HepG2 (cell line): Measurements from ENCODE around the gene ARHGAP5. TPM values are rescaled to one million over a fixed set of nuclear protein-coding genes. Genes with fewer than 3 reads are reported as not detected.

ENCODE experiments used
- ATM ChIP-seq: fragments of 450-650 bp; IDR thresholded peaks from 2 replicates; pipeline ENCODE4 v1.7.1; 2017; ENCODE audit warnings: mild to moderate bottlenecking, borderline replicate concordance
- E2F5 ChIP-seq: sonication (generic); formaldehyde crosslinking; conservative IDR thresholded peaks from 2 replicates; pipeline ENCODE4 v1.4.0; 2020; ENCODE audit warnings: missing genetic modification reagents
- GABPB1 ChIP-seq: IDR thresholded peaks from 2 replicates; pipeline ENCODE4 v1.6.1; 2016; ENCODE audit warnings: mild to moderate bottlenecking, missing genetic modification reagents, moderate library complexity, missing compliant biosample characterization
- HDAC2 ChIP-seq: sonication (generic); formaldehyde crosslinking; IDR thresholded peaks from 2 replicates; pipeline ENCODE4 v1.4.0; 2020; ENCODE audit warnings: missing genetic modification reagents
- HDAC6 ChIP-seq: fragments of 200-600 bp; sonication (generic); IDR thresholded peaks from 2 replicates; pipeline ENCODE4 v1.7.0; 2017; ENCODE audit warnings: mild to moderate bottlenecking, antibody characterized with exemption, low read length, low read depth
- JUN ChIP-seq: sonication (generic); formaldehyde crosslinking; IDR thresholded peaks from 2 replicates; pipeline ENCODE4 v1.4.0; 2020; ENCODE audit warnings: mild to moderate bottlenecking, missing genetic modification reagents
- LBX2 ChIP-seq: sonication (generic); formaldehyde crosslinking; IDR thresholded peaks from 2 replicates; pipeline ENCODE4 v1.5.0; 2020; ENCODE audit warnings: missing genetic modification reagents, mild to moderate bottlenecking, borderline replicate concordance
- MBNL3 ChIP-seq: fragments of 250-450 bp; sonication (Bioruptor Pico); conservative IDR thresholded peaks from 2 replicates; pipeline ENCODE4 v1.8.0; 2022; ENCODE audit warnings: mild to moderate bottlenecking, inconsistent platforms
- NCOA2 ChIP-seq: sonication (generic); formaldehyde crosslinking; IDR thresholded peaks from 2 replicates; pipeline ENCODE4 v1.8.0; 2022; ENCODE audit warnings: inconsistent platforms
- RNF2 ChIP-seq: fragments of 450-650 bp; conservative IDR thresholded peaks from 2 replicates; pipeline ENCODE4 v1.6.1; 2016; ENCODE audit warnings: low read depth
- TCF7 ChIP-seq: sonication (generic); IDR thresholded peaks from 2 replicates; pipeline ENCODE4 v1.6.1; 2016; ENCODE audit warnings: antibody characterized with exemption, low read depth
- THYN1 ChIP-seq: sonication (generic); formaldehyde crosslinking; IDR thresholded peaks from 2 replicates; pipeline ENCODE4 v1.8.1; 2023; ENCODE audit warnings: low read depth, mild to moderate bottlenecking, moderate library complexity, missing genetic modification reagents, borderline replicate concordance
- YY1 ChIP-seq: IDR thresholded peaks from 2 replicates; pipeline ENCODE4 v1.6.1; 2011; ENCODE audit warnings: low read length, low read depth, moderate library complexity, mild to moderate bottlenecking; ENCODE audit not compliant: insufficient read depth, insufficient replicate concordance
- ZFP1 ChIP-seq: IDR thresholded peaks from 2 replicates; pipeline ENCODE4 v1.6.1; 2016
- ZKSCAN8 ChIP-seq: IDR thresholded peaks from 2 replicates; pipeline ENCODE4 v1.6.1; 2016; ENCODE audit warnings: borderline replicate concordance, missing genetic modification reagents, missing compliant biosample characterization
- ZNF24 ChIP-seq: fragments of 450-650 bp; IDR thresholded peaks from 2 replicates; pipeline ENCODE4 v1.6.1; 2017; ENCODE audit warnings: antibody characterized with exemption, mild to moderate bottlenecking
- ZNF564 ChIP-seq: sonication (generic); formaldehyde crosslinking; IDR thresholded peaks from 2 replicates; pipeline ENCODE4 v1.8.1; 2023; ENCODE audit warnings: mild to moderate bottlenecking, missing genetic modification reagents
- ZNF709 ChIP-seq: sonication (generic); formaldehyde crosslinking; IDR thresholded peaks from 2 replicates; pipeline ENCODE4 v1.5.0; 2020; ENCODE audit warnings: mild to moderate bottlenecking, missing genetic modification reagents
- ZNF879 ChIP-seq: sonication (generic); formaldehyde crosslinking; IDR thresholded peaks from 2 replicates; pipeline ENCODE4 v1.8.1; 2023; ENCODE audit warnings: missing genetic modification reagents
- polyA plus RNA-seq, 8 experiments: library from polyadenylated mRNA; depleted of rRNA in 3 of 8; stranded (reverse) in 7 of 8; unstranded in 1 of 8; fragments of >200 nt; fragmentation: Illumina TruSeq in 4 of 8; extraction: Trizol in 4 of 8; gene quantifications; 2 replicates each; pipeline versions ENCODE4 v1.2.1 to v1.2.3, GENCODE V29; 2011 to 2016; ENCODE audit warnings: low read depth in 4 of 8, missing spikeins in 1 of 8, mixed read lengths in 1 of 8; ENCODE audit not compliant: insufficient read depth in 1 of 8
- total RNA-seq, 5 experiments: library from RNA; depleted of rRNA; stranded (reverse); fragments of >200 nt; fragmentation: Illumina TruSeq; extraction: Trizol; gene quantifications; 2 replicates each; pipeline ENCODE4 v1.2.3, GENCODE V29; 2016; ENCODE audit warnings: low read depth in 1 of 5
- TF ChIP-seq, protein P1 (sequence below): sonication (generic); formaldehyde crosslinking; IDR thresholded peaks from 2 replicates; pipeline ENCODE4 v1.8.0; 2022; ENCODE audit warnings: missing genetic modification reagents, mild to moderate bottlenecking, inconsistent platforms, borderline replicate concordance
- TF ChIP-seq, protein P2 (sequence below): sonication (generic); formaldehyde crosslinking; IDR thresholded peaks from 2 replicates; pipeline ENCODE4 v1.9.0; 2021; ENCODE audit warnings: missing genetic modification reagents, borderline replicate concordance
- TF ChIP-seq, protein P3 (sequence below): sonication (generic); formaldehyde crosslinking; IDR thresholded peaks from 2 replicates; pipeline ENCODE4 v1.4.0; 2020; ENCODE audit warnings: missing genetic modification reagents

Gene ARHGAP5
- total and polyA plus RNA-seq, 2 of the 13 experiments (the other 11 are each of a cell fraction or from before 2014, with no cell fraction given), result 33.7 to 144 TPM

DNA sequence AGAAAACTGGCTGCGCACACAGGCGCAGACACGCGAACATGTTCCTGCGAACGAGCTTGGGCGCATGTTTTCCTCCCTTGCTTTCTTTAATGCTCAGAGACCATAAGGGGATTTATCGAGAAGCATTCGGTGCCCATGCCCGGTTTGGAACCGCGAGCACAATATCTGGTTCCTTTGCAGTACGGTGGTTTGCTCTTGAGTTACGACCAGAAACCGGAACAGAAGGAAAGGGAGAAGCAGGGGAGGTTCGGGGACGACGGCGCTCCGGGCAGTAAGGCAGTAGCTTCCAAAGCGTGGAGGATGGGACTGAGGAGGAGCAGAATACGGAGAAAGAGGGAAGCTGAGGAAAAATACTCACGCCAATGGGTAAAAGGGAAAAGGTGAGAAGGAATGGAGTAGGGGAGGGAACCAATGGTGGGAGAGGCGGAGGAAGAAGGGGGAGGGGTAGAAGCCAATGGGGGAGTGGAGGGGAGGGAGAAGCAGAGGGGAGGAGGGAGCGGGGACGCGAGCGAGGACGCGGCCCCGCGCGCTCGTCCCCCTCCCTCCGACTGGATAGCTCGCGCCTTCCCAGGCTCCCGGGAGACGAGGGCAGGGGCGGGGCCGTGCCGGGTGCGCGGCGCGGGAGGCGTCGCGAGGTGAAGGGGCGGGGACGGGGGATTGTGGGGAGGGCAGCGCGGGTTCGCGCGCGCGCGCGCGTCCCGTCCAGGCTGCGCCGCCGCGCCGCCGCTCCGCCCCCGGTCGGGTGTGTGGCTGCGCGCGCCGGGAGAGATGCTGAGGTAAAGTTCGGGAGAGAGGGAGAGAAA, 625 bp upstream of the ARHGAP5 start (continued):
- no peak for TF ChIP-seq ZKSCAN8 (CRISPR knock-in tag)
- TF ChIP-seq ZFP1 (CRISPR knock-in tag), result no peak
- no peak for TF ChIP-seq HDAC6
- TF ChIP-seq LBX2 (CRISPR knock-in tag), result peak; percentile 83; the same call in 1 of the 2 replicates
- TF ChIP-seq MBNL3 (CRISPR knock-in tag), result no peak
- TF ChIP-seq JUN (CRISPR knock-in tag), result no peak; the same call in 1 of the 2 replicates
- TF ChIP-seq ZNF709 (CRISPR knock-in tag), result peak; percentile 86
- no peak for TF ChIP-seq THYN1
- no peak; the same call in 1 of the 2 replicates for TF ChIP-seq NCOA2 (CRISPR knock-in tag)
- peak; percentile 55; the same call in 1 of the 2 replicates for TF ChIP-seq ZNF879 (CRISPR knock-in tag)
- no peak for TF ChIP-seq YY1
- no peak; the same call in 1 of the 2 replicates for TF ChIP-seq HDAC2 (CRISPR knock-in tag)
- TF ChIP-seq E2F5, result peak; percentile 52
- no peak for TF ChIP-seq ZNF24
- no peak; the same call in 1 of the 2 replicates for TF ChIP-seq GABPB1
- 0 out of 2 replicates have a peak, but pooled peaks have one; percentile 51 for TF ChIP-seq ATM
- TF ChIP-seq, protein P1, sequence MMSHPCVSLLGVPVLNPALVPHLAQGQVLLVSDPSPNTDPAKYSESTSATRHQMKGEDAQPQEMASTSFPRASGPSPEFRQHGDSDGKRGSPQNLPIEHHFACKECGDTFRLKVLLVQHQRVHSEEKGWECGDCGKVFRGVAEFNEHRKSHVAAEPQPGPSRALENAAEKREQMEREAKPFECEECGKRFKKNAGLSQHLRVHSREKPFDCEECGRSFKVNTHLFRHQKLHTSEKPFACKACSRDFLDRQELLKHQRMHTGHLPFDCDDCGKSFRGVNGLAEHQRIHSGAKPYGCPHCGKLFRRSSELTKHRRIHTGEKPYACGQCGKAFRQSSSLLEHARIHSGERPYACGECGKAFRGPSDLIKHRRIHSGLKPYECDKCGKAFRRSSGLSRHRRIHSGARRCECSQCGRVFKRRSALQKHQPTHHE (CRISPR knock-in tag), result peak; percentile 97; the same call in 1 of the 2 replicates
- TF ChIP-seq, protein P2, sequence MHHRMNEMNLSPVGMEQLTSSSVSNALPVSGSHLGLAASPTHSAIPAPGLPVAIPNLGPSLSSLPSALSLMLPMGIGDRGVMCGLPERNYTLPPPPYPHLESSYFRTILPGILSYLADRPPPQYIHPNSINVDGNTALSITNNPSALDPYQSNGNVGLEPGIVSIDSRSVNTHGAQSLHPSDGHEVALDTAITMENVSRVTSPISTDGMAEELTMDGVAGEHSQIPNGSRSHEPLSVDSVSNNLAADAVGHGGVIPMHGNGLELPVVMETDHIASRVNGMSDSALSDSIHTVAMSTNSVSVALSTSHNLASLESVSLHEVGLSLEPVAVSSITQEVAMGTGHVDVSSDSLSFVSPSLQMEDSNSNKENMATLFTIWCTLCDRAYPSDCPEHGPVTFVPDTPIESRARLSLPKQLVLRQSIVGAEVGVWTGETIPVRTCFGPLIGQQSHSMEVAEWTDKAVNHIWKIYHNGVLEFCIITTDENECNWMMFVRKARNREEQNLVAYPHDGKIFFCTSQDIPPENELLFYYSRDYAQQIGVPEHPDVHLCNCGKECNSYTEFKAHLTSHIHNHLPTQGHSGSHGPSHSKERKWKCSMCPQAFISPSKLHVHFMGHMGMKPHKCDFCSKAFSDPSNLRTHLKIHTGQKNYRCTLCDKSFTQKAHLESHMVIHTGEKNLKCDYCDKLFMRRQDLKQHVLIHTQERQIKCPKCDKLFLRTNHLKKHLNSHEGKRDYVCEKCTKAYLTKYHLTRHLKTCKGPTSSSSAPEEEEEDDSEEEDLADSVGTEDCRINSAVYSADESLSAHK (CRISPR knock-in tag), result peak; percentile 50; the same call in 1 of the 2 replicates
- peak; percentile 81; the same call in 1 of the 2 replicates for TF ChIP-seq ZNF564 (CRISPR knock-in tag)
- no peak; the same call in 1 of the 2 replicates for TF ChIP-seq TCF7
- TF ChIP-seq RNF2, result peak; percentile 97
- TF ChIP-seq, protein P3, sequence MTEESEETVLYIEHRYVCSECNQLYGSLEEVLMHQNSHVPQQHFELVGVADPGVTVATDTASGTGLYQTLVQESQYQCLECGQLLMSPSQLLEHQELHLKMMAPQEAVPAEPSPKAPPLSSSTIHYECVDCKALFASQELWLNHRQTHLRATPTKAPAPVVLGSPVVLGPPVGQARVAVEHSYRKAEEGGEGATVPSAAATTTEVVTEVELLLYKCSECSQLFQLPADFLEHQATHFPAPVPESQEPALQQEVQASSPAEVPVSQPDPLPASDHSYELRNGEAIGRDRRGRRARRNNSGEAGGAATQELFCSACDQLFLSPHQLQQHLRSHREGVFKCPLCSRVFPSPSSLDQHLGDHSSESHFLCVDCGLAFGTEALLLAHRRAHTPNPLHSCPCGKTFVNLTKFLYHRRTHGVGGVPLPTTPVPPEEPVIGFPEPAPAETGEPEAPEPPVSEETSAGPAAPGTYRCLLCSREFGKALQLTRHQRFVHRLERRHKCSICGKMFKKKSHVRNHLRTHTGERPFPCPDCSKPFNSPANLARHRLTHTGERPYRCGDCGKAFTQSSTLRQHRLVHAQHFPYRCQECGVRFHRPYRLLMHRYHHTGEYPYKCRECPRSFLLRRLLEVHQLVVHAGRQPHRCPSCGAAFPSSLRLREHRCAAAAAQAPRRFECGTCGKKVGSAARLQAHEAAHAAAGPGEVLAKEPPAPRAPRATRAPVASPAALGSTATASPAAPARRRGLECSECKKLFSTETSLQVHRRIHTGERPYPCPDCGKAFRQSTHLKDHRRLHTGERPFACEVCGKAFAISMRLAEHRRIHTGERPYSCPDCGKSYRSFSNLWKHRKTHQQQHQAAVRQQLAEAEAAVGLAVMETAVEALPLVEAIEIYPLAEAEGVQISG (CRISPR knock-in tag), result 0 out of 2 replicates have a peak, but pooled peaks have one; percentile 21
